HepG2 (cell line): ENCODE measurements around the gene IRF2BPL.

ENCODE experiments used
- KAT7 ChIP-seq: IDR thresholded peaks from 2 replicates; pipeline ENCODE4 v1.6.1; 2018; ENCODE audit warnings: borderline replicate concordance, missing compliant biosample characterization
- KDM6A ChIP-seq: IDR thresholded peaks from 2 replicates; pipeline ENCODE4 v1.6.1; 2016; ENCODE audit warnings: low read depth
- NCOA1 ChIP-seq: sonication (generic); formaldehyde crosslinking; IDR thresholded peaks from 2 replicates; pipeline ENCODE4 v1.9.0; 2021; ENCODE audit warnings: missing genetic modification reagents
- NR3C1 ChIP-seq: sonication (generic); formaldehyde crosslinking; IDR thresholded peaks from 2 replicates; pipeline ENCODE4 v1.4.0; 2020; ENCODE audit warnings: missing genetic modification reagents
- POLR2A ChIP-seq, 2 experiments: IDR thresholded peaks; 2 replicates each; pipeline ENCODE4 v1.6.1; 2011; ENCODE audit warnings: low read depth in 2 of 2, low read length in 2 of 2, mild to moderate bottlenecking in 1 of 2, moderate library complexity in 1 of 2; ENCODE audit not compliant: insufficient read depth in 1 of 2
- RARG ChIP-seq: sonication (generic); formaldehyde crosslinking; IDR thresholded peaks from 2 replicates; pipeline ENCODE4 v1.4.0; 2020; ENCODE audit warnings: low read depth, mild to moderate bottlenecking, missing genetic modification reagents
- SNAPC2 ChIP-seq: sonication (generic); formaldehyde crosslinking; IDR thresholded peaks from 2 replicates; pipeline ENCODE4 v1.8.1; 2022; ENCODE audit warnings: mild to moderate bottlenecking, missing genetic modification reagents
- SP2 ChIP-seq: sonication (generic); formaldehyde crosslinking; IDR thresholded peaks from 2 replicates; pipeline ENCODE4 v1.5.1; 2020; ENCODE audit warnings: mild to moderate bottlenecking, missing genetic modification reagents
- TBP ChIP-seq: sonication (generic); formaldehyde crosslinking; IDR thresholded peaks from 2 replicates; pipeline ENCODE4 v1.5.0; 2020; ENCODE audit warnings: missing genetic modification reagents
- TCF7L2 ChIP-seq: IDR thresholded peaks from 2 replicates; pipeline ENCODE4 v1.6.1; 2011; ENCODE audit warnings: mild to moderate bottlenecking, low read depth, low read length, moderate library complexity
- TF ChIP-seq, protein P1 (sequence below): sonication (generic); formaldehyde crosslinking; conservative IDR thresholded peaks from 2 replicates; pipeline ENCODE4 v1.8.1; 2023; ENCODE audit warnings: missing genetic modification reagents
- TF ChIP-seq, protein P2 (sequence below): sonication (generic); formaldehyde crosslinking; IDR thresholded peaks from 2 replicates; pipeline ENCODE4 v1.5.0; 2020; ENCODE audit warnings: mild to moderate bottlenecking, missing genetic modification reagents, moderate library complexity
- TF ChIP-seq, protein P3 (sequence below): sonication (generic); formaldehyde crosslinking; IDR thresholded peaks from 2 replicates; pipeline ENCODE4 v1.4.0; 2020; ENCODE audit warnings: missing genetic modification reagents
- TF ChIP-seq, protein P4 (sequence below): IDR thresholded peaks from 2 replicates; pipeline ENCODE4 v1.6.1; 2012; ENCODE audit warnings: inconsistent platforms

DNA sequence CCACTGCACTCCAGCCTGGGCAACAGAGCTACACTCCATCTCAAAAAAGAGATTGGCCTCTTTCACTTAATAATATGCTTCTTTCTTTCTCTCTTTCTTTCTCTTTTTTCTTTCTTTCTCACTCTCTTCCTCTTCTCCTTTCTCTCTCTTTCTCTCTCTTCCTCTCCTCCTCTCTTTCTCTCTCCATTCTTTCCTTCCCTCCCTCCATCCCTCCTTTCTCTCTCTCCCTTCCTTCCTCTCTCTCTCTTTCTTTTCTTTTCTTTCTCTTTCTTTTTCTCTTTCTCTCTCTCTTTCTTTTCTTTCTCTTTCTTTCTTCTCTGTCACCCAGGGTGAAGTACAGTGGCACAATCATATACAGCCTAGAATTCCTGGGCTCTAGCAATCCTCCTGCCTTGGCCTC lies 38.4 kb downstream of the IRF2BPL start:
- TF ChIP-seq NCOA1 (CRISPR knock-in tag) (no peak), TCF7L2 (no peak), TBP (no peak), NR3C1 (CRISPR knock-in tag) (no peak), POLR2A (IDR thresholded peaks at IDR 0.05; ENCODE audit: insufficient read depth in 1 of 2, low read depth in 2 of 2, low read length in 2 of 2) (no peak), SP2 (CRISPR knock-in tag) (no peak), KDM6A (CRISPR knock-in tag) (no peak), KAT7 (CRISPR knock-in tag) (no peak), SNAPC2 (CRISPR knock-in tag) (no peak), RARG (no peak)
- TF ChIP-seq, protein P1, sequence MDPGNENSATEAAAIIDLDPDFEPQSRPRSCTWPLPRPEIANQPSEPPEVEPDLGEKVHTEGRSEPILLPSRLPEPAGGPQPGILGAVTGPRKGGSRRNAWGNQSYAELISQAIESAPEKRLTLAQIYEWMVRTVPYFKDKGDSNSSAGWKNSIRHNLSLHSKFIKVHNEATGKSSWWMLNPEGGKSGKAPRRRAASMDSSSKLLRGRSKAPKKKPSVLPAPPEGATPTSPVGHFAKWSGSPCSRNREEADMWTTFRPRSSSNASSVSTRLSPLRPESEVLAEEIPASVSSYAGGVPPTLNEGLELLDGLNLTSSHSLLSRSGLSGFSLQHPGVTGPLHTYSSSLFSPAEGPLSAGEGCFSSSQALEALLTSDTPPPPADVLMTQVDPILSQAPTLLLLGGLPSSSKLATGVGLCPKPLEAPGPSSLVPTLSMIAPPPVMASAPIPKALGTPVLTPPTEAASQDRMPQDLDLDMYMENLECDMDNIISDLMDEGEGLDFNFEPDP (CRISPR knock-in tag) = no peak
- TF ChIP-seq, protein P2, sequence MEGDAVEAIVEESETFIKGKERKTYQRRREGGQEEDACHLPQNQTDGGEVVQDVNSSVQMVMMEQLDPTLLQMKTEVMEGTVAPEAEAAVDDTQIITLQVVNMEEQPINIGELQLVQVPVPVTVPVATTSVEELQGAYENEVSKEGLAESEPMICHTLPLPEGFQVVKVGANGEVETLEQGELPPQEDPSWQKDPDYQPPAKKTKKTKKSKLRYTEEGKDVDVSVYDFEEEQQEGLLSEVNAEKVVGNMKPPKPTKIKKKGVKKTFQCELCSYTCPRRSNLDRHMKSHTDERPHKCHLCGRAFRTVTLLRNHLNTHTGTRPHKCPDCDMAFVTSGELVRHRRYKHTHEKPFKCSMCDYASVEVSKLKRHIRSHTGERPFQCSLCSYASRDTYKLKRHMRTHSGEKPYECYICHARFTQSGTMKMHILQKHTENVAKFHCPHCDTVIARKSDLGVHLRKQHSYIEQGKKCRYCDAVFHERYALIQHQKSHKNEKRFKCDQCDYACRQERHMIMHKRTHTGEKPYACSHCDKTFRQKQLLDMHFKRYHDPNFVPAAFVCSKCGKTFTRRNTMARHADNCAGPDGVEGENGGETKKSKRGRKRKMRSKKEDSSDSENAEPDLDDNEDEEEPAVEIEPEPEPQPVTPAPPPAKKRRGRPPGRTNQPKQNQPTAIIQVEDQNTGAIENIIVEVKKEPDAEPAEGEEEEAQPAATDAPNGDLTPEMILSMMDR (CRISPR knock-in tag) = no peak
- TF ChIP-seq, protein P3, sequence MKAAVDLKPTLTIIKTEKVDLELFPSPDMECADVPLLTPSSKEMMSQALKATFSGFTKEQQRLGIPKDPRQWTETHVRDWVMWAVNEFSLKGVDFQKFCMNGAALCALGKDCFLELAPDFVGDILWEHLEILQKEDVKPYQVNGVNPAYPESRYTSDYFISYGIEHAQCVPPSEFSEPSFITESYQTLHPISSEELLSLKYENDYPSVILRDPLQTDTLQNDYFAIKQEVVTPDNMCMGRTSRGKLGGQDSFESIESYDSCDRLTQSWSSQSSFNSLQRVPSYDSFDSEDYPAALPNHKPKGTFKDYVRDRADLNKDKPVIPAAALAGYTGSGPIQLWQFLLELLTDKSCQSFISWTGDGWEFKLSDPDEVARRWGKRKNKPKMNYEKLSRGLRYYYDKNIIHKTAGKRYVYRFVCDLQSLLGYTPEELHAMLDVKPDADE (CRISPR knock-in tag) = no peak
- TF ChIP-seq, protein P4, sequence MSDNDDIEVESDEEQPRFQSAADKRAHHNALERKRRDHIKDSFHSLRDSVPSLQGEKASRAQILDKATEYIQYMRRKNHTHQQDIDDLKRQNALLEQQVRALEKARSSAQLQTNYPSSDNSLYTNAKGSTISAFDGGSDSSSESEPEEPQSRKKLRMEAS = no peak
